ENCODE results near the gene USP12.
"Not testable (repeated sequence)": the region's sequence is repeated elsewhere in the genome, so short reads cannot be mapped to it uniquely, and the experiment has no call there.

Gene USP12

DNA sequence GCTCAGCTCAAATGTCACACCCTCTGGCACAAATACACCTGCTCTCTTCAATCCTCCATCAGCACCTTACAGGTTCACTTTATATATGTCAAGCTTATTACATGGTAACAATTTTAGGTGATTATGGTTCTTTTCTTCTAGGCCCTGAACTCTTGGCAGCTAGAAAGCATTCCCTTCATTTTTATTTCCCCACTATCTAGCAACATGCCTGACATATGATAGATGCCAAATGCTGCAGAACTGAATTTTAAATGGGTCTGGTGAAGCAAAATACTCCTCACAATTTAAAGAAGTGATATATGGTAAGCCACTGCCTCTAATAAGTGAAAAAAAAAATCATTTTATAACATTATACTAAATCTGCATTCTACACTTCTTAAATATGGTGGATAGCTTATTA is 95.2 kb downstream of the USP12 start:
- TF ChIP-seq, protein P1, sequence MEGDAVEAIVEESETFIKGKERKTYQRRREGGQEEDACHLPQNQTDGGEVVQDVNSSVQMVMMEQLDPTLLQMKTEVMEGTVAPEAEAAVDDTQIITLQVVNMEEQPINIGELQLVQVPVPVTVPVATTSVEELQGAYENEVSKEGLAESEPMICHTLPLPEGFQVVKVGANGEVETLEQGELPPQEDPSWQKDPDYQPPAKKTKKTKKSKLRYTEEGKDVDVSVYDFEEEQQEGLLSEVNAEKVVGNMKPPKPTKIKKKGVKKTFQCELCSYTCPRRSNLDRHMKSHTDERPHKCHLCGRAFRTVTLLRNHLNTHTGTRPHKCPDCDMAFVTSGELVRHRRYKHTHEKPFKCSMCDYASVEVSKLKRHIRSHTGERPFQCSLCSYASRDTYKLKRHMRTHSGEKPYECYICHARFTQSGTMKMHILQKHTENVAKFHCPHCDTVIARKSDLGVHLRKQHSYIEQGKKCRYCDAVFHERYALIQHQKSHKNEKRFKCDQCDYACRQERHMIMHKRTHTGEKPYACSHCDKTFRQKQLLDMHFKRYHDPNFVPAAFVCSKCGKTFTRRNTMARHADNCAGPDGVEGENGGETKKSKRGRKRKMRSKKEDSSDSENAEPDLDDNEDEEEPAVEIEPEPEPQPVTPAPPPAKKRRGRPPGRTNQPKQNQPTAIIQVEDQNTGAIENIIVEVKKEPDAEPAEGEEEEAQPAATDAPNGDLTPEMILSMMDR (IDR thresholded peaks at IDR 0.05; ENCODE audit: low read depth, low read length, missing control alignments): no peak
- no peak overlapping the region for H3K4me3 ChIP-seq (ENCODE audit: low read depth, low read length)
- no peak for DNase-seq (ENCODE audit: low read depth)
- in situ Hi-C loops (cut with HindIII; ENCODE audit: low sequenced_read_pairs): no loop called here

DNA sequence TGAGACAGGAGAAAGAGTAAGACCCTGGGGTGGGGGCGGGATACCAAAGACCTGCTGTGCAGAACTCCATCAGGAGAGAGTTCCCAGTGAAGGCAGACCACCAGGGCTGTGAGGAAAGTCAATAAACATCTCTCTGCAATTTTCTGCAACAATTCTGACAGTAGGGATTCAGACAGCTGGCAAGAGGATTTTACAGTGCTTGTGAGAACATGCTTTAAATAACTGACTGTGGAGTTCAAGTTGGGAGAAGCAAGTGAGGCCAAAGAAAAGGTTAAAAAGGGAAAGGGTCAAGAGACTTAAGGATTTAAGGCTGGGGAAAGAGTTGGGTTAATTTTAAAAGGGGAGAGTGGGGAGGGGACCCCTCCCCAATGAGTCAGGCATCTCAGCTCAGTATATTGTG is 98.4 kb downstream of the USP12 start:
- DNase-seq (ENCODE audit: low read depth): no peak
- TF ChIP-seq, protein P1 (IDR thresholded peaks at IDR 0.05; ENCODE audit: low read depth, low read length, missing control alignments): no peak
- in situ Hi-C loops (cut with HindIII; ENCODE audit: low sequenced_read_pairs): no loop called here
- no peak overlapping the region for H3K4me3 ChIP-seq (ENCODE audit: low read depth, low read length)

DNA sequence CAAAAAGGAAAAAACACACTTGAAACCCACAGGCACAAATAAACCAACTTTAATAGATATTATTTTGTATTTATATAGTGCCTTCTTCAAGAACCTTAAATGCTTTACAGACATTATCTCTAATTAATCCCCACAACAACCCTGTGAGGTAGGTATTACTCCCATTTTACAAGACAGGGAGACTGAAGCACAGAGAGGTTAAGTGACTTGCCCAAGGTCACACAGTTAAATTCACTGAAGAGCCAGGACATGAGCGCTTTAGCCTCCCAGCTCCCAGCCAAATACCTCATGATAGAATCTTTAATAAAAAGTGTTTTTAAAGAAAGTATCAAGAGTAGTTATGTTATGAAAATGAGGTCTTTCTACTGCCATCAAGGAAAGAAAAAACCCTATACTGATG is 105.5 kb downstream of the USP12 start:
- in situ Hi-C loops (cut with HindIII; ENCODE audit: low sequenced_read_pairs); DNase-seq (ENCODE audit: low read depth); H3K4me3 ChIP-seq (ENCODE audit: low read depth, low read length): not testable (repeated sequence)

DNA sequence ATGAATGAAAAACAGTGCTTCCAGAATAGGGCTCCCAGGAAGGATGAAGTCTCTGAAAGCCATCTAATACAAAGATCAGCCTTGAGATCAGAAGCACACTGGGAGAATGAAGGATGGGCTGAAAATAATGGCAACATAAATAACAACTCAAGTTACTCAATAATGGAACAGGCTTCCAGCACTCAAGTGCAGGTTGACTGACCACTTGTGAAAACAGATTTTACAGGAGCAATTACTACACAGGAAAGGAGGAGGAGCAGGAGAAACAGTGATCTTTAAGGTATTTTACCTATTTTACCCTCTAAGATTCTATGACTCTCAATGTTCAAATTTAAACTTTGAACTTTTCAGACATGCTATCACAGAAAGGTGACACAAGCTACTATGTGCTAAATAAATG is 106.0 kb downstream of the USP12 start:
- TF ChIP-seq, protein P1 (IDR thresholded peaks at IDR 0.05; ENCODE audit: low read depth, low read length, missing control alignments): no peak
- no peak overlapping the region for H3K4me3 ChIP-seq (ENCODE audit: low read depth, low read length)
- in situ Hi-C loops (cut with HindIII; ENCODE audit: low sequenced_read_pairs): no loop called here
- DNase-seq (ENCODE audit: low read depth): no peak

DNA sequence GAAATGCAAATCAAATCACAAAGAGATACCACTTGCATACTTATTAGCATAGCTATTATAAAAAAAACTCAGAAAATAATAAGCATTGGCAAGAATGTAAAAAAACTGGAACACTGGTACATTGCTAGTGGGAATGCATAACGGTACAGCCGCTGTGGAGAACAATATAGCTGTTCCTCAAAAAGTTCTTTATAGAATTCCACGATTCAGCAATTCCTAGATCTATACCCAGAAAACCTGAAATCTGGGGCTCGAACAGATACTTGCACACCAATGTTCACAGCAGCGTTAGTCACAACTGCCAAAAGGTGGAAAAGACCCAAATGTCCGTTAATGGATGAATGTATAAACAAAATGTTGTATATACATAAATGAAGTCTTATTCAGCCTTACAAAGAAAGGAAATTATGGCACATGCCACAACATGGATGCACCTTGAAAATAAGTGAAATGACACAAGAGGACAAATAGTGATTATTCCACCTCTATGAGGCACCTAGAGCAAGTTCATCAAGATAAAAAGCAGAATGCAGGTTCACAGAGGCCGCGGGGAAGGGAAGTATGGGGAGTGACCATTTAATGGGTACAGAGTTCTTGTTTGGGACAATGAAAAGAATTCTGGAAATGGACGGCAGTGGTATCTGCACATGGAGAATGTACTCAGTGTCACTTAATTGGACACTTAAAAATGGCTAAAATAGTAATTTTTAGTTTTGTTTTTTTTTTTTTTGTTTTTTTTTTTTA is 107.2 kb downstream of the USP12 start:
- TF ChIP-seq, protein P1 (IDR thresholded peaks at IDR 0.05; ENCODE audit: low read depth, low read length, missing control alignments): no peak
- no peak overlapping the region for H3K4me3 ChIP-seq (ENCODE audit: low read depth, low read length)
- in situ Hi-C loops (cut with HindIII; ENCODE audit: low sequenced_read_pairs): no loop called here
- no peak for DNase-seq (ENCODE audit: low read depth)

DNA sequence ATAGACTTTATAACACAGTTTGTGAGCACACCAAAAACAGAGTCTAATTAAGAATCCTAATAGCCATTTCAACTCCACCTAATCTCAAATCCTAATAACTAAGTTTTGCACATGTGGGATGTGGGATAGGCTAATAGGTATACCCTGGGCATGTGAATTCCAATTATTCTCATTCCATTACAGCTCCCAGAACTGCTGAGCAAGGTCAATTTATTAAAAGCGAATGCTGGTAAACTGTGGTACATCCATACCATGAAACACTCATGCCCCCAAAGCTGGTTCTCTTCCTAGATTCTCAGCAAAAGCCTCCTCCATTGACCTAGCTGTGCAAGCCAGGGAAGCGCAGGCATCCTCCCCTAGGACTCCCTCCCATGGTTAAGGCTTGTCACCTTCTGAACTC is 113.8 kb downstream of the USP12 start:
- in situ Hi-C loops (cut with HindIII; ENCODE audit: low sequenced_read_pairs): no loop called here
- DNase-seq (ENCODE audit: low read depth): no peak
- TF ChIP-seq, protein P1 (IDR thresholded peaks at IDR 0.05; ENCODE audit: low read depth, low read length, missing control alignments): no peak
- H3K4me3 ChIP-seq (ENCODE audit: low read depth, low read length): no peak overlapping the region

DNA sequence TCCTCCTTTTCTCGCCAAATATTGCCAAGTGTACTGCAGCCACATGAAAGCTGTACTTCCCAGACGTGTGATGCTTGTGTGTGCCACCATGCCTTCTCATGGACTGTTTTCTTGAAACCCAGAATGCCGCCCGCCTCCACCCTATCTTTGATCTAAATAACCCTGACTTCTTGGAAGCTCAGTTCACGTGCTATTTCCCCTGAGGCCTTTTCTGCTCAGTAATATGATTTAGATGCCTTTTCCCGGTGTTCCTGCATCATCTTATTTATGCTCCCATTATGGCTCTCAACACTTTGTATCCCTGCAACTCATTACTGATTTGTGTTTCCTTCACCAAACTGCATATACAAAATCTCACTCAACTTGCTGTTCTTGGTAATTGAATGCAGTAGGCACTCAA is 116.1 kb downstream of the USP12 start:
- in situ Hi-C loops (cut with HindIII; ENCODE audit: low sequenced_read_pairs): no loop called here
- DNase-seq (ENCODE audit: low read depth): no peak
- TF ChIP-seq, protein P1 (IDR thresholded peaks at IDR 0.05; ENCODE audit: low read depth, low read length, missing control alignments): no peak
- no peak overlapping the region for H3K4me3 ChIP-seq (ENCODE audit: low read depth, low read length)

Measured in astrocyte of the cerebellum (primary cell).